GM12878 (cell line): ENCODE results near the gene TMTC1. TPM values are rescaled to one million over a fixed set of nuclear protein-coding genes. Genes with fewer than 3 reads are reported as not detected.

ENCODE experiments used
- ATAC-seq: fragments of 200-7000 bp; cut with Tn5 transposase; 3 replicates; pipeline ENCODE4 v1.9.1; 2020; ENCODE audit warnings: mild to moderate bottlenecking, moderate library complexity
- BruUV-seq: library from RNA; stranded (reverse); fragments of 400-500 nt; replicated peaks from 2 replicates; lab custom pipeline; 2021; lab: Mats Ljungman, UMichigan
- CTCF ChIA-PET: fragments of 300-600 bp; sonication (Branson Sonifier 250); formaldehyde crosslinking; extraction: SDS; loops from one replicate; lab custom pipeline; 2021; ENCODE audit warnings: inconsistent platforms; lab: Yijun Ruan, JAX
- POLR2A ChIA-PET: fragments of 350-600 bp; formaldehyde crosslinking; extraction: SDS; loops from one replicate; lab custom pipeline; 2021; ENCODE audit warnings: inconsistent platforms; lab: Charles Lee
- RAD21 ChIA-PET: fragments of 300-600 bp; sonication (Branson Sonifier 250); formaldehyde crosslinking; loops from one replicate; lab custom pipeline; 2023; ENCODE audit warnings: antibody characterized with exemption; ENCODE audit not compliant: unreplicated experiment; lab: Charles Lee
- SMC1A ChIA-PET: fragments of 300-600 bp; sonication (Branson Sonifier 250); formaldehyde crosslinking; loops from one replicate; lab custom pipeline; 2023; ENCODE audit not compliant: unreplicated experiment, uncharacterized antibody; lab: Charles Lee
- DNase-seq: peaks from one replicate; pipeline ENCODE4 v3.0.0-alpha.2; 2011; ENCODE audit warnings: low read depth, low spot score
- FAIRE-seq: peaks from 3 replicates; lab custom pipeline; 2011; peaks lifted over from hg19 to GRCh38; lab: Jason Lieb, UNC
- H2AFZ ChIP-seq: 2 replicates; pipeline ENCODE4 v1.6.0; 2011; ENCODE audit warnings: low read depth, low read length, control low read depth; ENCODE audit not compliant: control insufficient read depth
- H3K27ac ChIP-seq: 2 replicates; pipeline ENCODE4 v1.5.1; 2011; ENCODE audit warnings: control low read depth; ENCODE audit not compliant: control insufficient read depth, insufficient read depth
- H3K27me3 ChIP-seq, 2 experiments: replicated peaks in 1 of 2; 2 replicates each; pipeline versions ENCODE4 v1.6.0 to v1.6.1; 2011; ENCODE audit warnings: low read length in 1 of 2; ENCODE audit not compliant: control insufficient read depth in 2 of 2, insufficient read depth in 2 of 2
- H3K36me3 ChIP-seq, 2 experiments: 2 replicates each; pipeline ENCODE4 v1.5.1; 2011; ENCODE audit warnings: low read length in 1 of 2; ENCODE audit not compliant: control insufficient read depth in 2 of 2, insufficient read depth in 2 of 2
- H3K4me1 ChIP-seq: 2 replicates; pipeline ENCODE4 v1.6.1; 2011; ENCODE audit warnings: mild to moderate bottlenecking, low read length, moderate library complexity, mixed read lengths; ENCODE audit not compliant: control insufficient read depth, insufficient read depth
- H3K4me2 ChIP-seq: 2 replicates; pipeline ENCODE4 v1.6.0; 2011; ENCODE audit warnings: control low read depth; ENCODE audit not compliant: control insufficient read depth, insufficient read depth
- H3K4me3 ChIP-seq: fragments of 200-600 bp; sonication (generic); 2 replicates; pipeline ENCODE4 v1.5.1; 2016
- H3K79me2 ChIP-seq: 2 replicates; pipeline ENCODE4 v1.6.0; 2011; ENCODE audit warnings: low read length; ENCODE audit not compliant: control insufficient read depth, insufficient read depth
- H3K9ac ChIP-seq: 2 replicates; pipeline ENCODE4 v1.8.0; 2011; ENCODE audit warnings: low read length, control low read depth, mixed read lengths; ENCODE audit not compliant: control insufficient read depth, insufficient read depth
- H3K9me3 ChIP-seq: replicated peaks from 3 replicates; pipeline ENCODE4 v1.5.1; 2011; ENCODE audit warnings: mild to moderate bottlenecking, low read length; ENCODE audit not compliant: control insufficient read depth, insufficient read depth
- H4K20me1 ChIP-seq: 2 replicates; pipeline ENCODE4 v1.6.0; 2011; ENCODE audit not compliant: control insufficient read depth, insufficient read depth
- ATF7 ChIP-seq: fragments of 450-650 bp; IDR thresholded peaks from 2 replicates; pipeline ENCODE4 v1.6.1; 2016; ENCODE audit warnings: low read depth, mild to moderate bottlenecking
- CEBPB ChIP-seq, 2 experiments: fragments of 150-350 bp in 1 of 2; IDR thresholded peaks; 2 replicates each; pipeline ENCODE4 v1.6.1; 2012 to 2014; ENCODE audit warnings: low read depth in 2 of 2, low read length in 2 of 2, borderline replicate concordance in 1 of 2, inconsistent platforms in 1 of 2
- CUX1 ChIP-seq: IDR thresholded peaks from 2 replicates; pipeline ENCODE4 v1.6.1; 2012; ENCODE audit warnings: improper control_type of control experiment, low read depth, low read length; ENCODE audit not compliant: insufficient replicate concordance
- KLF5 ChIP-seq: fragments of 450-650 bp; IDR thresholded peaks from 2 replicates; pipeline ENCODE4 v1.6.1; 2014; ENCODE audit warnings: mild to moderate bottlenecking; ENCODE audit not compliant: partially characterized antibody
- PAX5 ChIP-seq: IDR thresholded peaks from 2 replicates; pipeline ENCODE4 v1.6.1; 2011; ENCODE audit warnings: low read depth, low read length, borderline replicate concordance
- RAD21 ChIP-seq: IDR thresholded peaks from 2 replicates; pipeline ENCODE4 v1.6.1; 2011; ENCODE audit warnings: mild to moderate bottlenecking, low read depth, low read length, moderate library complexity; ENCODE audit not compliant: insufficient read depth
- RELB ChIP-seq: fragments of 450-650 bp; IDR thresholded peaks from 2 replicates; pipeline ENCODE4 v1.6.1; 2017; ENCODE audit warnings: low read depth, mild to moderate bottlenecking, moderate library complexity
- SREBF1 ChIP-seq: IDR thresholded peaks from 2 replicates; pipeline ENCODE4 v1.6.1; 2012; ENCODE audit warnings: mild to moderate bottlenecking, low read length
- SUPT20H ChIP-seq: IDR thresholded peaks from 2 replicates; pipeline ENCODE4 v1.6.1; 2011; ENCODE audit warnings: low read depth, mild to moderate bottlenecking, low read length, moderate library complexity, borderline replicate concordance; ENCODE audit not compliant: control insufficient read depth
- TARDBP ChIP-seq: IDR thresholded peaks from 2 replicates; pipeline ENCODE4 v1.6.1; 2016; ENCODE audit warnings: borderline replicate concordance
- TCF12 ChIP-seq: IDR thresholded peaks from 2 replicates; pipeline ENCODE4 v1.6.1; 2011; ENCODE audit warnings: low read depth, mild to moderate bottlenecking, low read length
- ZNF274 ChIP-seq: IDR thresholded peaks from one replicate; pipeline ENCODE4 v1.8.0; 2011; ENCODE audit not compliant: insufficient read length, insufficient read depth
- WGBS: methylation state at CpG from one replicate; pipeline ENCODE4 v1.1.6; 2016; ENCODE audit warnings: low lambda C conversion rate; ENCODE audit not compliant: insufficient replicate concordance, insufficient coverage; ENCODE audit errors: missing lambda C conversion rate; 5-methylcytosine and 5-hydroxymethylcytosine counted together
- in situ Hi-C: fragments of 300-500 bp; cut with MboI; formaldehyde crosslinking; loops from 9 replicates; pipeline ENCODE4 v1.14.3; 2018; ENCODE audit warnings: mixed read lengths
- intact Hi-C: fragments of 100-400 bp; cut with micrococcal nuclease; formaldehyde crosslinking; loops from one replicate; pipeline ENCODE4 v1.14.2; 2022; ENCODE audit not compliant: unreplicated experiment
- polyA plus RNA-seq, 11 experiments: library from polyadenylated mRNA; depleted of rRNA in 4 of 11; unstranded in 6 of 11; stranded (reverse) in 5 of 11; fragments of >200 nt; fragmentation: Nextera tagmentation in 4 of 11; fragmentation: Illumina TruSeq in 1 of 11; extraction: Ambion mirVana in 4 of 11; extraction: Trizol in 1 of 11; gene quantifications; 1 replicate in 1 of 11; 2 replicates in 10 of 11; pipeline versions ENCODE4 v1.2.1 to v1.2.3, GENCODE V29; 2011 to 2016; ENCODE audit warnings: inconsistent platforms in 2 of 11, missing spikeins in 2 of 11, low read depth in 1 of 11
- total RNA-seq, 4 experiments: library from RNA; depleted of rRNA in 3 of 4; stranded (reverse); fragments of >200 nt in 3 of 4; fragmentation: Illumina TruSeq in 1 of 4; extraction: Trizol in 1 of 4; gene quantifications; 2 replicates each; pipeline versions ENCODE4 v1.2.1 to v1.2.3, GENCODE V29; 2013 to 2021
- TF ChIP-seq, protein P1 (sequence below): fragments of 450-650 bp; IDR thresholded peaks from 2 replicates; pipeline ENCODE4 v1.6.1; 2017; ENCODE audit warnings: mild to moderate bottlenecking, low read depth, inconsistent platforms; ENCODE audit not compliant: poor library complexity, severe bottlenecking

Gene TMTC1
- total and polyA plus RNA-seq, 10 of the 15 experiments (the other 5 are each of a cell fraction or from before 2014, with no cell fraction given) = 0.10 to 20.9 (median 0.57) TPM

DNA sequence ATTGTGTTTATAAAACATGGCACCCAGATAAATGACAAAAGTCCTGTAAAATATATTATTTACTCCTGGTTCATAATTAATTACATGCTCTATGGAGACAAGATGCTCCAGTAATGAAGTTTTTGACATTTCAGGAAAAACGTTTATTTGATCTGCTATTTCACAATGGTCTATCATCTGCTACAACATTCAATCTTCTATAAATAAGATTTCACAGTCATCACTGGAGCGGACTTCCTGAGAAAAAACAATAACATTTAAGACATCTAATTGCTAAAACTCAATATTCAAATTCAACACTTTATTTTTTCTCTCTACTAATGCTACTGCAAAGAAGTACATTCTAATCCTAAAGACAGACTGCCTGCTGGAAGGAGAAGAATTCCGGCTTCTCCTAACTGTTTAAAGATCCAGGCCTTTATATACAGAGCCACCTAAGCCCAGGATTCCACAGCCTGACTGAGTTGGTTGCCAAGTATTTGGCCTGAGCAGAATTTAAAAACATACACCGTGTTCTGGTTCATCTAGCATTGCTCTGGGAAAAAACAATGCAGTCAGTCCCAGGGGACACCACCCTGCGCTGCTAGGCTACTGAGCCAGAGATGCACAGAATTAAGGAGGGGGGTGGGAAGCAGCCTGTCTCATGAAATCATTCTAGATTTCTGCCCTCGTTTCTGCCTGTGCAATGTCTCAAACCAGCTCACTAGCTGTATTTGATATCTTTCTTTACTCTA lies 58.0 kb downstream of the TMTC1 start:
- ChIA-PET CTCF (interaction anchor here (0.6 to 1.3 kb wide), 7 partner anchors 9 to 1082 kb away, joined by 3 to 5 read pairs (median 4); no protein-coding TSS in a partner anchor), POLR2A (interaction anchor here (0.9 to 1.5 kb wide), 4 partner anchors 10 to 54 kb away, joined by 3 to 7 read pairs (median 4); no protein-coding TSS in a partner anchor), SMC1A (interaction anchor here (0.6 to 3.7 kb wide), 24 partner anchors 9 to 174 kb away, joined by 3 to 18 read pairs (median 4); no protein-coding TSS in a partner anchor), RAD21 (interaction anchor here (0.8 to 2.6 kb wide), 10 partner anchors 13 to 166 kb away, joined by 3 to 14 read pairs (median 3); no protein-coding TSS in a partner anchor)
- no peaks in the 10 kb centered on the region for H3K36me3 ChIP-seq
- H3K9me3 ChIP-seq = no peaks in the 10 kb centered on the region
- in situ Hi-C loops = no loop called here
- no peak overlapping the region for H3K27ac ChIP-seq
- no peaks in the 10 kb centered on the region for H3K4me1 ChIP-seq
- intact Hi-C loops = no loop called here
- no peak overlapping the region for H3K4me3 ChIP-seq
- FAIRE-seq = no peak
- no TSS peak for BruUV-seq
- peak; percentile 91 for ATAC-seq
- H3K9ac ChIP-seq = no peak overlapping the region
- H3K4me2 ChIP-seq = no peak overlapping the region
- 25% methylated on average over 6 of the region's 6 CpGs for WGBS
- no peaks in the 10 kb centered on the region for H3K79me2 ChIP-seq
- no peak overlapping the region for H2AFZ ChIP-seq
- DNase-seq = peak; percentile 54
- H3K27me3 ChIP-seq = no peaks in the 10 kb centered on the region
- H4K20me1 ChIP-seq = no peaks in the 10 kb centered on the region
- no peak for TF ChIP-seq CEBPB (IDR thresholded peaks at IDR 0.05; ENCODE audit: borderline replicate concordance in 1 of 2, low read depth in 2 of 2, low read length in 2 of 2)
- no peak for TF ChIP-seq KLF5
- TF ChIP-seq CUX1 = peak; percentile 36
- TF ChIP-seq RELB = 0 out of 2 replicates have a peak, but pooled peaks have one; percentile 56
- TF ChIP-seq SREBF1 = no peak
- peak; percentile 37; the same call in 1 of the 2 replicates for TF ChIP-seq ATF7
- no peak for TF ChIP-seq SUPT20H
- TF ChIP-seq, protein P1, sequence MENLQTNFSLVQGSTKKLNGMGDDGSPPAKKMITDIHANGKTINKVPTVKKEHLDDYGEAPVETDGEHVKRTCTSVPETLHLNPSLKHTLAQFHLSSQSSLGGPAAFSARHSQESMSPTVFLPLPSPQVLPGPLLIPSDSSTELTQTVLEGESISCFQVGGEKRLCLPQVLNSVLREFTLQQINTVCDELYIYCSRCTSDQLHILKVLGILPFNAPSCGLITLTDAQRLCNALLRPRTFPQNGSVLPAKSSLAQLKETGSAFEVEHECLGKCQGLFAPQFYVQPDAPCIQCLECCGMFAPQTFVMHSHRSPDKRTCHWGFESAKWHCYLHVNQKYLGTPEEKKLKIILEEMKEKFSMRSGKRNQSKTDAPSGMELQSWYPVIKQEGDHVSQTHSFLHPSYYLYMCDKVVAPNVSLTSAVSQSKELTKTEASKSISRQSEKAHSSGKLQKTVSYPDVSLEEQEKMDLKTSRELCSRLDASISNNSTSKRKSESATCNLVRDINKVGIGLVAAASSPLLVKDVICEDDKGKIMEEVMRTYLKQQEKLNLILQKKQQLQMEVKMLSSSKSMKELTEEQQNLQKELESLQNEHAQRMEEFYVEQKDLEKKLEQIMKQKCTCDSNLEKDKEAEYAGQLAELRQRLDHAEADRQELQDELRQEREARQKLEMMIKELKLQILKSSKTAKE = no peak
- peak; percentile 77 for TF ChIP-seq TCF12
- TF ChIP-seq RAD21 = no peak
- TF ChIP-seq PAX5 = 0 out of 2 replicates have a peak, but pooled peaks have one; percentile 16
- TF ChIP-seq ZNF274 = no peak
- TF ChIP-seq TARDBP = no peak
